Measurements from ENCODE around the gene MAP4K5.

- TF ChIP-seq CTCF (conservative IDR thresholded peaks at IDR 0.05 in 1 of 2, IDR thresholded peaks at IDR 0.05 in 1 of 2; ENCODE audit: extremely low read depth in 1 of 2, insufficient read depth in 1 of 2, low read depth in 1 of 2, low read length in 2 of 2), result no peak
- no peak for TF ChIP-seq EZH2 (IDR thresholded peaks at IDR 0.05; ENCODE audit: borderline replicate concordance, low read length)
These were observed 904 bp upstream of the MAP4K5 start for GRCh38 chr14:50533241-50533705.
